GM23338 (cell line): ENCODE data around the gene MED13L.

Experiments
- CTCF ChIP-seq, 2 experiments: fragments of 200-600 bp in 1 of 2; sonication (generic) in 1 of 2; conservative IDR thresholded peaks; 2 replicates each; pipeline versions ENCODE4 v1.5.1 to v1.6.1; 2016 to 2017; ENCODE audit warnings: antibody characterized with exemption in 2 of 2, low read depth in 2 of 2, mild to moderate bottlenecking in 2 of 2, moderate library complexity in 1 of 2
- EZH2 ChIP-seq: fragments of 200-600 bp; sonication (generic); IDR thresholded peaks from one replicate; pipeline ENCODE4 v1.8.0; 2017; ENCODE audit warnings: antibody characterized with exemption, mild to moderate bottlenecking, low read depth; ENCODE audit not compliant: unreplicated experiment
- EZH2phosphoT487 ChIP-seq: fragments of 200-600 bp; sonication (generic); IDR thresholded peaks from one replicate; pipeline ENCODE4 v1.8.1; 2018; ENCODE audit warnings: antibody characterized with exemption; ENCODE audit not compliant: unreplicated experiment
- POLR2AphosphoS5 ChIP-seq: IDR thresholded peaks from 2 replicates; pipeline ENCODE4 v1.6.1; 2016; ENCODE audit warnings: antibody characterized with exemption, low read depth
- REST ChIP-seq: IDR thresholded peaks from one replicate; pipeline ENCODE4 v1.6.1; 2018; ENCODE audit warnings: antibody characterized with exemption; ENCODE audit not compliant: unreplicated experiment
- ZNF462 ChIP-seq: fragments of 250-450 bp; sonication (Bioruptor Pico); IDR thresholded peaks from 2 replicates; pipeline ENCODE4 v1.5.0; 2020; ENCODE audit warnings: mild to moderate bottlenecking, moderate library complexity

DNA sequence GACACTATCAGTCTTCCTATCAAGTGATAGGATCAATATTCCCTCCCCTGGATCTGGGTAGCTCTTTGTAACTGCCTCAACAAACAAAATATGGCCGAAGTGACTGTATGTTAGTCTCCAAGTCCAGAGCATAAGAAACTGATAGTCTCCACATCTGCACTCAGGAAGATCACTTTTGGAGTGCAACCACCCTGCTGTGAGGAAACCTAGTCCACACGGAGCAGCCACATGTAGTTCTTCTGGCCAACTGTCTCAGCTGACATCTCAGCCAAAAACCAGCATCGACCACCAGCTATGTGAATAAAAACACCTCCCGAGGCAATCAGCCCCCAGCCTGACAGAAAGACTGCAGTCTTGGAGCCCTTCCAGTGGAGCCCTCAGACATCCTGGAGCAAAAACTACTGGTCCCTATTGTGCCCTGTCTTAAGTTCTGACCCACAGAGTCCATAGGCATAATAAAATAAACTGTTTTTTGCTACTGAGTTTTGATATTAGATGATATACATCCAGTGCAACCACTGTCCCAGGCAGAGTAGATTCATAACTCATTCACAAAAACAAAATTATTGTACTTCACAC is 143.8 kb downstream of the MED13L start:
- TF ChIP-seq CTCF (conservative IDR thresholded peaks at IDR 0.05; ENCODE audit: low read depth in 2 of 2) = no peak
- TF ChIP-seq EZH2phosphoT487 = no peak
- TF ChIP-seq EZH2 = no peak
- no peak for TF ChIP-seq POLR2AphosphoS5
- no peak for TF ChIP-seq REST
- no peak for TF ChIP-seq ZNF462 (CRISPR knock-in tag)
